B cell (primary cell): Measurements from ENCODE around the gene SLC35F2. TPM values are rescaled to one million over a fixed set of nuclear protein-coding genes. Genes with fewer than 3 reads are reported as not detected.

Experiments used
- ATAC-seq: fragments of 200-7000 bp; cut with Tn5 transposase; one replicate; pipeline ENCODE4 v1.10.0; 2021; ENCODE audit warnings: low read depth, mild to moderate bottlenecking, moderate number of reproducible peaks, moderate library complexity
- CTCF ChIA-PET: fragments of 350-600 bp; sonication (Branson Sonifier 250); formaldehyde crosslinking; loops from one replicate; lab custom pipeline; 2021; ENCODE audit warnings: antibody characterized with exemption, inconsistent platforms; lab: Charles Lee
- POLR2A ChIA-PET: fragments of 350-600 bp; sonication (Branson Sonifier 250); formaldehyde crosslinking; loops from one replicate; lab custom pipeline; 2021; ENCODE audit warnings: antibody characterized with exemption; lab: Charles Lee
- DNase-seq: peaks from one replicate; pipeline ENCODE4 v3.0.0; 2013
- H2AFZ ChIP-seq: 2 replicates; pipeline ENCODE4 v1.6.1; 2012; ENCODE audit warnings: mild to moderate bottlenecking, low read depth, low read length; ENCODE audit not compliant: insufficient read depth, poor library complexity, severe bottlenecking
- H3K27ac ChIP-seq, 2 donors: 1 replicate in 1 of 2; 2 replicates in 1 of 2; pipeline ENCODE4 v1.5.1; 2012 to 2013; ENCODE audit warnings: low read length in 2 of 2, mild to moderate bottlenecking in 2 of 2, moderate library complexity in 1 of 2
- H3K27me3 ChIP-seq, 4 experiments: fragments of 200-600 bp in 1 of 4; sonication (generic) in 1 of 4; replicated peaks in 1 of 4; 1 replicate in 2 of 4; 2 replicates in 2 of 4; pipeline versions ENCODE4 v1.6.1 to v1.7.0; 2013 to 2016; ENCODE audit warnings: low read length in 3 of 4, mild to moderate bottlenecking in 2 of 4, mixed read lengths in 1 of 4, moderate library complexity in 1 of 4; ENCODE audit not compliant: insufficient read depth in 4 of 4, control insufficient read depth in 3 of 4; ENCODE audit errors: control extremely low read depth in 1 of 4
- H3K36me3 ChIP-seq, 2 experiments: replicated peaks in 1 of 2; 1 replicate in 1 of 2; 2 replicates in 1 of 2; pipeline versions ENCODE4 v1.6.1 to v1.7.1; 2013; ENCODE audit warnings: low read length in 1 of 2; ENCODE audit not compliant: insufficient read depth in 2 of 2, control insufficient read depth in 1 of 2; ENCODE audit errors: control extremely low read depth in 1 of 2, extremely low read depth in 1 of 2
- H3K4me1 ChIP-seq, 2 donors: fragments of 200-600 bp in 1 of 2; sonication (generic) in 1 of 2; 1 replicate in 1 of 2; 2 replicates in 1 of 2; pipeline versions ENCODE4 v1.5.1 to v1.6.1; 2013 to 2017; ENCODE audit warnings: low read length in 2 of 2; ENCODE audit not compliant: control insufficient read depth in 2 of 2, insufficient read depth in 2 of 2
- H3K4me2 ChIP-seq: replicated peaks from 2 replicates; pipeline ENCODE3; 2012; ENCODE audit warnings: mild to moderate bottlenecking, low read depth, low read length; ENCODE audit not compliant: poor library complexity, severe bottlenecking
- H3K4me3 ChIP-seq, 5 experiments: fragments of 200-600 bp in 1 of 5; sonication (generic) in 1 of 5; 1 replicate in 3 of 5; 2 replicates in 2 of 5; pipeline versions ENCODE4 v1.5.1 to v1.7.0; 2011 to 2016; ENCODE audit warnings: low read length in 4 of 5, mild to moderate bottlenecking in 4 of 5, low read depth in 2 of 5, control low read depth in 1 of 5, moderate library complexity in 1 of 5; ENCODE audit not compliant: insufficient read depth in 1 of 5; ENCODE audit errors: control extremely low read depth in 1 of 5, extremely low read depth in 1 of 5
- H3K79me2 ChIP-seq: fragments of 200-600 bp; sonication (generic); one replicate; pipeline ENCODE4 v1.6.0; 2016; ENCODE audit warnings: low read length; ENCODE audit not compliant: control insufficient read depth, insufficient read depth
- H3K9ac ChIP-seq: fragments of 200-600 bp; sonication (generic); 2 replicates; pipeline ENCODE4 v1.6.1; 2017; ENCODE audit warnings: mild to moderate bottlenecking, low read length, moderate library complexity
- H3K9me3 ChIP-seq, 3 donors: one replicate each; pipeline versions ENCODE4 v1.6.1 to v1.7.1; 2013; ENCODE audit warnings: low read length in 2 of 3; ENCODE audit not compliant: control insufficient read depth in 2 of 3, insufficient read depth in 1 of 3; ENCODE audit errors: control extremely low read depth in 1 of 3
- H4K20me1 ChIP-seq: 2 replicates; pipeline ENCODE4 v1.6.0; 2012; ENCODE audit warnings: mild to moderate bottlenecking, low read length; ENCODE audit not compliant: insufficient read depth, control insufficient read depth, poor library complexity, severe bottlenecking
- H3K27ac Mint-ChIP-seq: one replicate; pipeline ENCODE4 v1.8.0; 2021; ENCODE audit warnings: mixed read lengths
- H3K27me3 Mint-ChIP-seq: one replicate; pipeline ENCODE4 v1.8.0; 2021; ENCODE audit warnings: mixed read lengths
- H3K4me1 Mint-ChIP-seq: one replicate; pipeline ENCODE4 v1.8.0; 2021; ENCODE audit warnings: mixed read lengths
- H3K4me3 Mint-ChIP-seq: one replicate; pipeline ENCODE4 v1.8.0; 2021; ENCODE audit warnings: mixed read lengths
- H3K9me3 Mint-ChIP-seq: one replicate; pipeline ENCODE4 v1.8.0; 2022; ENCODE audit warnings: mixed read lengths; ENCODE audit not compliant: insufficient read depth
- CTCF ChIP-seq: fragments of 200-600 bp; IDR thresholded peaks from one replicate; pipeline ENCODE4 v1.8.0; 2022; ENCODE audit warnings: antibody characterized with exemption, mild to moderate bottlenecking
- EZH2 ChIP-seq: IDR thresholded peaks from 2 replicates; pipeline ENCODE4 v1.6.1; 2012; ENCODE audit warnings: borderline replicate concordance, low read depth, mild to moderate bottlenecking, moderate library complexity, low read length; ENCODE audit not compliant: insufficient read depth, poor library complexity, severe bottlenecking
- WGBS: methylation state at CpG from one replicate; pipeline ENCODE4 v1.1.5; 2013; ENCODE audit warnings: missing lambda C conversion rate; ENCODE audit not compliant: insufficient coverage; 5-methylcytosine and 5-hydroxymethylcytosine counted together
- intact Hi-C: fragments of 100-400 bp; cut with micrococcal nuclease; formaldehyde crosslinking; loops from one replicate; pipeline ENCODE4 v1.10.0; 2022
- polyA plus RNA-seq: library from polyadenylated mRNA; depleted of rRNA; stranded (reverse); fragments of >200 nt; gene quantifications from 2 replicates; pipeline ENCODE4 v1.2.3, GENCODE V29; 2012
- total RNA-seq, 2 donors: library from RNA; stranded (reverse); fragments of 120-200 nt in 1 of 2; gene quantifications; 1 replicate in 1 of 2; 2 replicates in 1 of 2; pipeline versions ENCODE4 v1.2.3 to v1.2.4, GENCODE V29; 2013 to 2022

Gene SLC35F2
- total and polyA plus RNA-seq, 2 donors (not counting 1 experiment from before 2014, with no cell fraction given): 10.9 TPM

GRCh38 chr11:107818491-107818890 lies 40.1 kb downstream of the SLC35F2 start:
- no peak overlapping the region for H3K27ac Mint-ChIP-seq
- Histone ChIP-seq H4K20me1 (no peaks in the 10 kb centered on the region), H3K4me1 (no peaks in the 10 kb centered on the region), H2AFZ (no peak overlapping the region), H3K27me3 (no peaks in the 10 kb centered on the region), H3K79me2 (peaks cover 23% of the 10 kb centered on the region), H3K4me3 (no peak overlapping the region), H3K4me2 (no peak overlapping the region), H3K9ac (no peak overlapping the region), H3K9me3 (no peaks in the 10 kb centered on the region), H3K27ac (no peak overlapping the region), H3K36me3 (no peaks in the 10 kb centered on the region)
- POLR2A ChIA-PET: no interaction called here
- CTCF ChIA-PET: interaction anchor here (0.7 kb wide), 1 partner anchor 18 kb away, joined by 5 read pairs; no protein-coding TSS in a partner anchor
- no peaks in the 10 kb centered on the region for H3K27me3 Mint-ChIP-seq
- peaks cover 3% of the 10 kb centered on the region for H3K9me3 Mint-ChIP-seq
- no peak overlapping the region for H3K4me3 Mint-ChIP-seq
- intact Hi-C loops: no loop called here
- TF ChIP-seq EZH2: no peak
- TF ChIP-seq CTCF: no peak
- no peak for ATAC-seq
- peaks cover 2% of the 10 kb centered on the region for H3K4me1 Mint-ChIP-seq
- no peak for DNase-seq
- 100% methylated on average over 2 of the region's 3 CpGs for WGBS

GRCh38 chr11:107816028-107816427 lies 42.6 kb downstream of the SLC35F2 start:
- ChIA-PET CTCF (interaction anchor here (0.6 to 1.5 kb wide), 2 partner anchors 24 to 196 kb away, joined by 3 to 4 read pairs; no protein-coding TSS in a partner anchor), POLR2A (no interaction called here)
- Histone ChIP-seq H3K4me2 (no peak overlapping the region), H3K79me2 (peaks cover 9% of the 10 kb centered on the region), H3K9me3 (no peaks in the 10 kb centered on the region), H4K20me1 (no peaks in the 10 kb centered on the region), H3K4me3 (no peak overlapping the region), H3K36me3 (no peaks in the 10 kb centered on the region), H2AFZ (no peak overlapping the region), H3K27me3 (no peaks in the 10 kb centered on the region), H3K4me1 (no peaks in the 10 kb centered on the region), H3K27ac (no peak overlapping the region), H3K9ac (no peak overlapping the region)
- no peak for TF ChIP-seq EZH2
- no peak for TF ChIP-seq CTCF
- Mint-ChIP-seq H3K4me3 (no peak overlapping the region), H3K9me3 (peaks cover 3% of the 10 kb centered on the region), H3K4me1 (peaks cover 2% of the 10 kb centered on the region), H3K27me3 (no peaks in the 10 kb centered on the region), H3K27ac (no peak overlapping the region)
- intact Hi-C loops: no loop called here
- ATAC-seq (no peak), DNase-seq (no peak)
- WGBS: no CpG with 5 or more reads among the region's 2 CpGs
